GM12872 (cell line): ENCODE data around the gene BLMH.

Source experiments
- CTCF ChIP-seq: IDR thresholded peaks from 3 replicates; pipeline ENCODE4 v1.5.1; 2011; ENCODE audit warnings: low read depth, mild to moderate bottlenecking, low read length, moderate library complexity; ENCODE audit not compliant: insufficient read depth

BLMH gene

GRCh38 chr17:30211371-30211770 is 80.4 kb downstream of the BLMH start:
- no peak for TF ChIP-seq CTCF

DNA sequence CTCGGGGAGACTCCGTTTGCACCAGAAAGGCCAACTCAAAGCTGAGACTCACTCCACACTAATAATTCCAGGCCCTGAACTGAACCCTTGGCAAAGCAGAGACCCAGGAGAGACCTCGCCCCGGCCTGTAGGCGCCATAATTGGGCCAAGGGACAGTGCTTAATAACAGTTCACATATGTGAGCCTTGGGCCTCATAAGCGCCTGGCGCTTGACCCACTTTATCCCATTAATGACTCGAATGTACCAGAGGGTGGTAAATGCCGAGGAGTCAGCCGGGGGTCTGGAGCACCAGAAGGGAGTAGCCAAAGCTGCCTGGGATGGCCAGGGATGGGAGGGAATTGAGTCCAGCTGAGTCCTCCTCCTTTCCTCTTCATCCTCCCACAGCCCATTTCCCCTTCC is 80.8 kb downstream of the BLMH start:
- no peak for TF ChIP-seq CTCF

- TF ChIP-seq CTCF = no peak
Measured at GRCh38 chr17:30210366-30210765, 81.4 kb downstream of the BLMH start.

GRCh38 chr17:30209930-30210329 is 81.8 kb downstream of the BLMH start:
- TF ChIP-seq CTCF = no peak

GRCh38 chr17:30208214-30208613 is 83.5 kb downstream of the BLMH start:
- TF ChIP-seq CTCF = no peak

DNA sequence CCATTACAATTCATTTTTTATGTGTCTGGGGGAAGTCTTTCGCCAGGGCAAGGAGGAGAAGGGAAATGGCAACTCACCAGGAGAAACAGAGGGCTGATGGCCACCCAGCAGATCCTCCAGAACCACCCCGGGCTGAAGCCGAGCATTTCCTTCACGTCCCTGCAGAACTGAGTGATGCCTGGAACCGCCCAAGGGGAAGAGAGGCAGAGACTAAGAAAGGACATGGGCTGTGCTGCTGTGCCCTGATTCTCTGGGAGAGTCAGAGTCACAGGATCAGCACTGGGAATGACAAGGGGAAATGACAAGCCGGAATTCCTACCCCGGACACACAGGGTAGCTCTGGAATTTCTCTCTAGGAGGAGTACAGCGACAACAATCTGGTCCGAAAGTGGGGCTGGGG is 84.1 kb downstream of the BLMH start:
- no peak for TF ChIP-seq CTCF

DNA sequence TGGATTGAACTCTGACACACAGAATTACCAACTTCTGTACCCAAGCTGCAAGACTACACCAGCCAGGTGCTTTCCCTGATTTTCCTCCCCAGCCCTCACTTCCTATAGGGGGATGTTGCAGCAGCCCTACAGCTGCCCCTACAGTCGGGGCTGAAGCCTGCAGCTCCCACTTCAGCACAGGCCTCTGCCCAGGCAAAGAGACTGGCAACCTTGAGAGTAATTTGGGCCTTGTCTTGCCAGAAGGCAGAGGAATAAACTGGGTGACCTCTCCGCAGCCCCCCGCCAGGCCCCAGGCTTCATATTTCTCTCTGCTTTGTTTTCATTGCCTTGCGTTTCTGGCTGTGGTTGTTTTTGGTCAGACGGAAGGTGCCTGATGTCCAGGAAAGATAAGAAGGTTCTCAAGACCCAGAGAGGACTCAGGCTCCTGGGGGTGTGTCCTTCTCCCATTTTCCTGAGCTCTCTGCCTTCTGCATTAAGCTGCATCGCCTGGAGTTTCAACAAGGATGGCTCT is 88.2 kb downstream of the BLMH start:
- peak; percentile 48 for TF ChIP-seq CTCF

DNA sequence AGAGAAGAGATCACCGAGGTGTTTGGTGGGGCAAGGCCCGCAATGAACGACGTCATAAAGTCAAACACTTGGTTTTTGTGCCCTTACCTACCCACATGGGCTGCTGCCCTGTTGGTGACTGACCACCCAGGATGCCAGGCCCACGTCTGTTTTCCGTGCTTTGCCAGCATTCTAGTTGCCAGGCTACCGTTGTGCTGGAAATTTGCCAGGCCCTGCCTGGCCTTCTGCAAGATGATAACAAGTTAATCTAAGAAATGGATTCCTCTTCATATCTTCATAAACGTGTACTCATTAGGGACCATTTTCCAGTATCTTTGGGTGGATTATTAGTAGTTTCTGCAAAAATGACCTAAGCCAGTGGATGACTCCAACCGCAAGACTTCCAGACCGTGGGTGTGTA is 91.6 kb downstream of the BLMH start:
- no peak for TF ChIP-seq CTCF
